ENCODE results near the gene ELK3. TPM values are rescaled to one million over a fixed set of nuclear protein-coding genes. Genes with fewer than 3 reads are reported as not detected.
A peak's percentile ranks its signal among the peaks of the same experiment; 100 is the strongest.

ELK3 gene
- total RNA-seq, 2 donors from 2014 or later = 8.5 to 10.8 TPM

DNA sequence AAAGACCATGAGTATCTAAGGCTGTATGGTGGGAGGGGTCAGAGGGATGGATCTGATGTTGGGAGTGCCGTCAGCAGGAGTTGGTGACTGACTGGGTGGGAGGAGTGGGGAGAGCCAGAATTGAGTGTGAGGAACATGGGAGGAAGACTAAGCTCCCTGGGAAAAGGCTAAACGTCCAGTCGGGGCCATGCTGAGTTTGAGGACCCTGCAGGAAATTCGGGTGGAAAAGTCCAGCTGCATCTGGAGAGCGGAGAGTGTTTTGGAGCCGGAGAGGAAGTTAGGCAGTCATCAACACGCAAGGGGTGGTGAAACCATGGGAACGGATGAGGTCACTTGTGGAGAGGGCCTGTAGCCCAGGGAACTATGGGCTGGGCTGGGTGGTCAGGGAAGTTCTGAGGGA is 60.9 kb downstream of the ELK3 start:
- Histone ChIP-seq H3K4me1 (no peaks in the 10 kb centered on the region), H3K9ac (ENCODE audit: low read depth in 2 of 2, low read length in 2 of 2) (no peak overlapping the region), H3K9me3 (no peaks in the 10 kb centered on the region), H3K27ac (peak overlapping the region; percentile 29), H3K4me3 (no peak overlapping the region), H3K27me3 (no peaks in the 10 kb centered on the region), H3K36me3 (no peaks in the 10 kb centered on the region)
- TF ChIP-seq, protein P1, sequence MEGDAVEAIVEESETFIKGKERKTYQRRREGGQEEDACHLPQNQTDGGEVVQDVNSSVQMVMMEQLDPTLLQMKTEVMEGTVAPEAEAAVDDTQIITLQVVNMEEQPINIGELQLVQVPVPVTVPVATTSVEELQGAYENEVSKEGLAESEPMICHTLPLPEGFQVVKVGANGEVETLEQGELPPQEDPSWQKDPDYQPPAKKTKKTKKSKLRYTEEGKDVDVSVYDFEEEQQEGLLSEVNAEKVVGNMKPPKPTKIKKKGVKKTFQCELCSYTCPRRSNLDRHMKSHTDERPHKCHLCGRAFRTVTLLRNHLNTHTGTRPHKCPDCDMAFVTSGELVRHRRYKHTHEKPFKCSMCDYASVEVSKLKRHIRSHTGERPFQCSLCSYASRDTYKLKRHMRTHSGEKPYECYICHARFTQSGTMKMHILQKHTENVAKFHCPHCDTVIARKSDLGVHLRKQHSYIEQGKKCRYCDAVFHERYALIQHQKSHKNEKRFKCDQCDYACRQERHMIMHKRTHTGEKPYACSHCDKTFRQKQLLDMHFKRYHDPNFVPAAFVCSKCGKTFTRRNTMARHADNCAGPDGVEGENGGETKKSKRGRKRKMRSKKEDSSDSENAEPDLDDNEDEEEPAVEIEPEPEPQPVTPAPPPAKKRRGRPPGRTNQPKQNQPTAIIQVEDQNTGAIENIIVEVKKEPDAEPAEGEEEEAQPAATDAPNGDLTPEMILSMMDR (IDR thresholded peaks at IDR 0.05) = no peak
- intact Hi-C loops (cut with DNase I) = no loop called here
- no peak for DNase-seq

DNA sequence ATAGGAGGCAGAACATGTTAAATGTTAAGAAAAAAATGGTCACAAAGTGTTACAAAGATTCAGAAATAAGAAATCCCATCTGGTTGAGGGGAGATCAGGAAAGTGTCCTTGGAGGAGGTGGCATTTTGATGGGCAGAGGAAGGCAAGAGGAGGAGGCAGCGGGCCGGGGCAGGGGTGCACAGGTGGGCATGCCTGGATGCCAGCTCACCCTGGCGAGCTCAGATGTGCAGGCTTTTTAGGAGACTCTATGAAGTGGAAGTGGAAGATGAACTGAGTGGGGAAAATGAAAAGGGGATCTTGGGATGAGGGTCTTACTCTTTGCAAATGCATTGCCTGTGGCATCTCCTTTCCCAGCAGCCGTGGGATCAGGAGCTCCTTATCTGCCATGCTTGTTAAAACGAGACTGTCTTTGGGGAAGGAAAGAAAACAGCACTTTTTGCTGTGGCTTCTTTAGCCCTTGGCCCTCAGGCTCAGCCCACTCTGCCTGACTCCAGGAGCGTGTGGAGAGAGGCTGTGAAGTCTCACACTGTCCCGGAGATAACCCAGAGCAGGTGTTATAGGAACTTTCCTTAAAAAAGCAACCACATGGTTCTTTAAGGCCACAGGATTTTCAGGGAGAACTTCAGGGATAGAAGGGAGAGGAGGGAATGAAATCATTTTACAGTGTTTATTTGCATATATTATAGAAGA is 62.6 kb downstream of the ELK3 start:
- intact Hi-C loops (cut with DNase I) = no loop called here

DNA sequence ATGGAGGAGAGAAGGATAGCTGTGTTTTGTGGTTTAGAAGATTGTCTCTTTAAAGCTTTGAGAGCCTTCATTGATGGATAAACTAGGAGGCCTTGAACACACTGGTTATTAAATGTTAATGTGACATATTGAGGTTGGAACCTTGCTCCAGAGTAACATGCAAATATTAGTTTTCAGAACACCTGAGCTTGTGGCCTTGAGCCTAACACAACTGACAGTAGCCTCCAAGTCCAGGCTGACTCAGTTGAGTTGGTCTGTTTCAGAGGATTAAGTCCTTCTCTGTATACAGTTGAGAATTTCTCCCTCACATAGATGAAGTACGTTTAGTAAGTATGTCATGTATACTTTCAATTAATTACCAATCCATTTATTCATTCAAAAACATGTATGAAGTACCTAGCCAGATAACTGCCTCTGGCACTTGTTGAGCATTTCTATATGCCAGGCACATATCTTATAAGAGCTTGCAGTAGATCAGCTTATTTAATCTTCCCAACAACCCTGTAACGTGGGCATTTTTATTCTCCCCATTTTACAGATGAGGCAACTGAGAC is 63.5 kb downstream of the ELK3 start:
- DNase-seq = no peak
- H3K27ac ChIP-seq = no peak overlapping the region
- no peak overlapping the region for H3K9ac ChIP-seq (ENCODE audit: low read depth in 2 of 2, low read length in 2 of 2)
- intact Hi-C loops (cut with DNase I) = no loop called here
- no peaks in the 10 kb centered on the region for H3K4me1 ChIP-seq
- no peaks in the 10 kb centered on the region for H3K9me3 ChIP-seq
- H3K4me3 ChIP-seq = no peak overlapping the region
- TF ChIP-seq, protein P1 (IDR thresholded peaks at IDR 0.05) = no peak
- no peaks in the 10 kb centered on the region for H3K36me3 ChIP-seq
- H3K27me3 ChIP-seq = no peaks in the 10 kb centered on the region

More for the DNA sequence above, 62.6 kb downstream of the ELK3 start:
- Histone ChIP-seq H3K9me3 (no peaks in the 10 kb centered on the region), H3K4me3 (no peak overlapping the region), H3K36me3 (no peaks in the 10 kb centered on the region), H3K9ac (ENCODE audit: low read depth in 2 of 2, low read length in 2 of 2) (no peak overlapping the region), H3K27me3 (no peaks in the 10 kb centered on the region), H3K4me1 (no peaks in the 10 kb centered on the region), H3K27ac (no peak overlapping the region)
- TF ChIP-seq, protein P1 (IDR thresholded peaks at IDR 0.05) = no peak
- DNase-seq = no peak

DNA sequence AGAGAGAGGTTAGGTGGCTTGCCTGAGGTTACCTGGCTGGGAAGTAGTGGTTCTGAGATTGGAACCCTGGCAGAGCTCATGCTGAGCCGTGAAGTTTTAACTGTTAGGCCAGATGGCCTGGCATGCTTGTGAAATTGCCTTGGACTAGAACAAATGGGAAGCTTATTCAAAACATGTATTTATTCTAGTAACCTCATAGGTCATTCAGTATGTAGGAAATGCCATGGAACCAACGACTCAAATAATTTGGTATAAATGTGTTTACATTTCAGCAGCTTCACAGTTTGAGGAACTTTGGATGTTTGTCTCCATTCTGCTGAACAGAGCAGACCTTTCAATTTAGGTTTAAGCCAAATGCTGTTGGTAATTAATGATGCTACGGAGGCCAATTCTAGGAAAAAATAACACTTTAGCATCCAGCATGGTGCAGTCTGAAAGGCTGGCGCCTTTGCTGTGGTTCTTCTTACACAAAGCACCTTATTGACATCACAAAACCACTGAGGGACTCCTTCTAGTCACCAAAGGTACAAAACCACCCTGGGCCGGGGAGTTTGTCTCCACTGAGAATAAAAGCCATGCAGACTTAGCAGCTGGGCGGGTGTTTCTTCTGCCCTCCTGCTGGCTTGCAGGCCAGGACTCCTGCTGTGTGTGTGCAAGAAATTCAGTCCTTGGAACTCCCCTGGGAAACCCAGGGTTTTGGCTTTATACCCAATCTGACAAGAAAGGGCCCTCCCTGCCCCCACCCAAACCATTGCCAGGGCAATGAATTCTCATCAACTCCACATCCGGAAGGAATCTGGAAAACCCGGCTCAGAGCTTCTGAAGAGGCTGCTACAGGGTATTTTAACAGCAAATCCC is 64.2 kb downstream of the ELK3 start:
- H3K27me3 ChIP-seq = no peaks in the 10 kb centered on the region
- DNase-seq = peak; percentile 37
- H3K4me3 ChIP-seq = no peak overlapping the region
- intact Hi-C loops (cut with DNase I) = no loop called here
- no peaks in the 10 kb centered on the region for H3K36me3 ChIP-seq
- no peak overlapping the region for H3K9ac ChIP-seq (ENCODE audit: low read depth in 2 of 2, low read length in 2 of 2)
- no peak overlapping the region for H3K27ac ChIP-seq
- H3K4me1 ChIP-seq = no peaks in the 10 kb centered on the region
- H3K9me3 ChIP-seq = no peaks in the 10 kb centered on the region
- TF ChIP-seq, protein P1 (IDR thresholded peaks at IDR 0.05) = no peak

DNA sequence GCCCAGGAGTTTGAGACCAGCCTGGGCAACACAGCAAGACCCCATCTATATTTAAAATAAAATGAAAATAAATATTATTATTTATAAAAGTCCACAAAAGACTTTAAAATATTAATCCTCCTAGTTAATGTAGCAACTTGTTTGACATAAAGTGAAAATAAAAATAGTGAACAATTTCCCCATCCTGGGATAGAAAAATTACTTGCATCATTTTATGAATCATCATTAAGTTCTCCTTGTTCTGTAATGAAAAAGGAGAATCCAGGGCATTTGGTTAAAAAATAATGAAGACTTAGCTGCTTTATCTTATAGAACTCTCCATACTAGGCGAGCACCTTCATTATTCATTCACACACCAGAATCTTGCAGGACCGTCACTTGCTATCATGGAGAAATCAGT is 66.1 kb downstream of the ELK3 start:
- TF ChIP-seq, protein P1 (IDR thresholded peaks at IDR 0.05) = no peak

More for the DNA sequence above, 66.1 kb downstream of the ELK3 start:
- H3K4me3 ChIP-seq = no peak overlapping the region
- DNase-seq = no peak
- no peak overlapping the region for H3K9ac ChIP-seq (ENCODE audit: low read depth in 2 of 2, low read length in 2 of 2)
- H3K27ac ChIP-seq = no peak overlapping the region
- H3K9me3 ChIP-seq = no peaks in the 10 kb centered on the region
- H3K27me3 ChIP-seq = no peaks in the 10 kb centered on the region
- H3K4me1 ChIP-seq = no peaks in the 10 kb centered on the region
- intact Hi-C loops (cut with DNase I) = no loop called here
- no peaks in the 10 kb centered on the region for H3K36me3 ChIP-seq
